Measurements from ENCODE around the gene LRRK2. TPM values are rescaled to one million over a fixed set of nuclear protein-coding genes. Genes with fewer than 3 reads are reported as not detected.
"Not testable (repeated sequence)": the region's sequence is repeated elsewhere in the genome, so short reads cannot be mapped to it uniquely, and the experiment has no call there.

Gene LRRK2
- total RNA-seq, 1 experiment from 2014 or later, result 0.26 TPM

DNA sequence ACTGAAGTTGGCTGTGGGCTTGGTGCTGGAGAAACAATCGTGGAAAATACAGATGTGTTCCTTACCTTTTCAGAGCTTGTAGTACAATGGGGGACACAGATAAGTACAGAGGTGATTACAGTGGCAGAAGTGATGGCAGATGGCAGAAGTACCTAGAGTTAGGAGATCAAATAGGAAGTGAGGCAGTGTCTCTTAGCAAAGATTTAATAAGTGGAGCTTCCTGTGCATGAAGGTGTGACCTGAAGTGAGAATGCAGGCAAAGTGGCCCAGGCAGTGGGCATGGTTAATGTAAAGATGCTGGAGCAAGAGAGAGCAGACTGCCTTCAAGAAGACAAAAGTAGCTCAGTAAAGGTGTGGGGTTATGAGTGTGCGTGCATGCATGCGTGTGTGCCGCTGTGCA is 16.0 kb downstream of the LRRK2 start:
- intact Hi-C loops (cut with micrococcal nuclease; ENCODE audit: unreplicated experiment), result no loop called here
- Histone ChIP-seq H3K36me3 (ENCODE audit: low read depth) (no peaks in the 10 kb centered on the region), H4K20me1 (ENCODE audit: insufficient read depth) (no peaks in the 10 kb centered on the region), H3K79me2 (ENCODE audit: low read depth) (no peaks in the 10 kb centered on the region), H3K27ac (no peak overlapping the region), H3K9me2 (ENCODE audit: insufficient read depth) (no peaks in the 10 kb centered on the region), H3K9me3 (ENCODE audit: insufficient read depth, low read depth) (no peaks in the 10 kb centered on the region), H3K27me3 (ENCODE audit: insufficient read depth, low read depth) (no peaks in the 10 kb centered on the region), H2AFZ (no peak overlapping the region), H3F3A (ENCODE audit: insufficient read depth, low read depth) (no peaks in the 10 kb centered on the region; the same call in 1 of the 2 replicates), H3K4me3 (no peak overlapping the region), H3K4me1 (replicated peaks; ENCODE audit: insufficient read depth) (no peaks in the 10 kb centered on the region), H3K4me2 (no peak overlapping the region)
- no peak for DNase-seq
- ChIA-PET CTCF (no interaction called here), POLR2A (ENCODE audit: unreplicated experiment) (interaction anchor here (0.6 kb wide), 1 partner anchor 184 kb away, joined by 4 read pairs; no protein-coding TSS in a partner anchor)
- TF ChIP-seq EZH2 (IDR thresholded peaks at IDR 0.05; ENCODE audit: low read depth) (no peak), CTCF (conservative IDR thresholded peaks at IDR 0.05) (no peak)
- no TSS peak for BruUV-seq (replicated peaks)

- ChIA-PET CTCF (no interaction called here), POLR2A (ENCODE audit: unreplicated experiment) (no interaction called here)
- no peaks in the 10 kb centered on the region for H4K20me1 ChIP-seq (ENCODE audit: insufficient read depth)
- H3K27ac ChIP-seq, result no peak overlapping the region
- H2AFZ ChIP-seq, result no peak overlapping the region
- no TSS peak for BruUV-seq (replicated peaks)
- H3K4me1 ChIP-seq (replicated peaks; ENCODE audit: insufficient read depth), result no peaks in the 10 kb centered on the region
- H3K9me3 ChIP-seq (ENCODE audit: insufficient read depth, low read depth), result no peaks in the 10 kb centered on the region
- intact Hi-C loops (cut with micrococcal nuclease; ENCODE audit: unreplicated experiment), result no loop called here
- H3K4me2 ChIP-seq, result no peak overlapping the region
- H3F3A ChIP-seq (ENCODE audit: insufficient read depth, low read depth), result no peaks in the 10 kb centered on the region; the same call in 1 of the 2 replicates
- DNase-seq, result no peak
- TF ChIP-seq CTCF (conservative IDR thresholded peaks at IDR 0.05), result no peak
- H3K27me3 ChIP-seq (ENCODE audit: insufficient read depth, low read depth), result no peaks in the 10 kb centered on the region
- no peaks in the 10 kb centered on the region for H3K9me2 ChIP-seq (ENCODE audit: insufficient read depth)
- no peaks in the 10 kb centered on the region for H3K79me2 ChIP-seq (ENCODE audit: low read depth)
- H3K36me3 ChIP-seq (ENCODE audit: low read depth), result no peaks in the 10 kb centered on the region
- H3K4me3 ChIP-seq, result no peak overlapping the region
These were observed 16.9 kb downstream of the LRRK2 start for GRCh38 chr12:40241741-40242140.

DNA sequence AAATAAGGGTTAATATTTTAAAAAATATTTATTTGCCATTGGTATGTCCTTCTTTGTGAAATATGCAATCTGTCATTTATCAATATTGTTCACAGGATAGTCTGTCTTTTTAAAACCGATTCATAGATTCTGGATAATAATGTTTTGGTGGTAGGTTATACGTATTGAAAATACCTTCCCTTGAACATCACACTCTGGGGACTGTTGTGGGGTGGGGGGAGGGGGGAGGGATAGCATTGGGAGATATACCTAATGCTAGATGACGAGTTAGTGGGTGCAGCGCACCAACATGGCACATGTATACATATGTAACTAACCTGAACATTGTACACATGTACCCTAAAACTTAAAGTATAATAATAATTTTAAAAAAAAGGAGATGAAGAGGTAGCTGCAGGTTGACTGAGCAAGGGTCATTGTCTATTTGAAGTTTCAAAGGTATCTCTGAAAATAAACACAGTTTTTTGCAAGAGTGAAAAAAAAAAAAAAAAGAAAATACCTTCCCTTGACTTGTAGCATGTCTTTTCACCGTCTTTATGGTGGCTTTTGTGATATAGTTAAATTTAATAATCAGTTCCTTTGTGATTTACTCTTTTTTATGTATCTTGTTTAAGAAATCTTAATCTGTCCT is 19.8 kb downstream of the LRRK2 start:
- H3K9me2 ChIP-seq (ENCODE audit: insufficient read depth), result not testable (repeated sequence)

DNA sequence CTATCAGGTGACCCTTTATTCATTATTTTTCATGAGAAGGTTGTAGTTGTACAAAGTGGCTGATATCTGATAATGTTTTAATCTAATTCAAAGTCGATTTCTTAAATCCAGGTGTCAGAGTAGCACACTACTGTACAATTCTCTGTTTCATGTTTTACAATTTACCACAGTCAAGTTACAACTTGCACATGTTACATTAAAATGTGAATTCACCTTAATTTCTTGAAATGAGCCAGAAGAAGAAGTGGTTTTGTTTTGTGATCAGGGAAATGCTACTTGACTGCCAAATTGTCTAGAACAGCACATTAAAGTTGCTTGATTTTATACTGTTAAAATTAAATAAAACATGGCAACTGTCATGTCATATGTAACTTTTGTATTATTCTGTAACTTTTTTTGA is 23.2 kb downstream of the LRRK2 start:
- no peaks in the 10 kb centered on the region for H3K4me1 ChIP-seq (replicated peaks; ENCODE audit: insufficient read depth)
- intact Hi-C loops (cut with micrococcal nuclease; ENCODE audit: unreplicated experiment), result no loop called here
- no peaks in the 10 kb centered on the region for H3K36me3 ChIP-seq (ENCODE audit: low read depth)
- H3K27me3 ChIP-seq (ENCODE audit: insufficient read depth, low read depth), result no peaks in the 10 kb centered on the region
- TF ChIP-seq CTCF (conservative IDR thresholded peaks at IDR 0.05) (no peak), EZH2 (IDR thresholded peaks at IDR 0.05; ENCODE audit: low read depth) (no peak)
- H3F3A ChIP-seq (ENCODE audit: insufficient read depth, low read depth), result no peaks in the 10 kb centered on the region; the same call in 1 of the 2 replicates
- no peaks in the 10 kb centered on the region for H3K9me3 ChIP-seq (ENCODE audit: insufficient read depth, low read depth)
- DNase-seq, result no peak
- ChIA-PET POLR2A (ENCODE audit: unreplicated experiment) (no interaction called here), CTCF (no interaction called here)
- no peaks in the 10 kb centered on the region for H4K20me1 ChIP-seq (ENCODE audit: insufficient read depth)
- no peaks in the 10 kb centered on the region for H3K79me2 ChIP-seq (ENCODE audit: low read depth)
- no peak overlapping the region for H2AFZ ChIP-seq
- H3K4me3 ChIP-seq, result no peak overlapping the region
- H3K4me2 ChIP-seq, result no peak overlapping the region
- no TSS peak for BruUV-seq (replicated peaks)
- H3K9me2 ChIP-seq (ENCODE audit: insufficient read depth), result no peaks in the 10 kb centered on the region
- no peak overlapping the region for H3K27ac ChIP-seq

More for the DNA sequence above, 19.8 kb downstream of the LRRK2 start:
- H3K4me1 ChIP-seq (replicated peaks; ENCODE audit: insufficient read depth); H4K20me1 ChIP-seq (ENCODE audit: insufficient read depth); H3K4me2 ChIP-seq; CTCF ChIA-PET; DNase-seq; H3F3A ChIP-seq (ENCODE audit: insufficient read depth, low read depth); intact Hi-C loops (cut with micrococcal nuclease; ENCODE audit: unreplicated experiment); H3K36me3 ChIP-seq (ENCODE audit: low read depth); H3K27ac ChIP-seq; H3K4me3 ChIP-seq; BruUV-seq (replicated peaks); H2AFZ ChIP-seq; H3K27me3 ChIP-seq (ENCODE audit: insufficient read depth, low read depth); H3K9me3 ChIP-seq (ENCODE audit: insufficient read depth, low read depth); POLR2A ChIA-PET (ENCODE audit: unreplicated experiment); H3K79me2 ChIP-seq (ENCODE audit: low read depth): not testable (repeated sequence)
